ENCODE results near the gene LRIG1. TPM values are rescaled to one million over a fixed set of nuclear protein-coding genes. Genes with fewer than 3 reads are reported as not detected.

The LRIG1 gene
- total and polyA plus RNA-seq, 9 of the 15 experiments (the other 6 are each of a cell fraction or from before 2014, with no cell fraction given) = 0.05 to 0.38 (median 0.13) TPM; not detected in 3

DNA sequence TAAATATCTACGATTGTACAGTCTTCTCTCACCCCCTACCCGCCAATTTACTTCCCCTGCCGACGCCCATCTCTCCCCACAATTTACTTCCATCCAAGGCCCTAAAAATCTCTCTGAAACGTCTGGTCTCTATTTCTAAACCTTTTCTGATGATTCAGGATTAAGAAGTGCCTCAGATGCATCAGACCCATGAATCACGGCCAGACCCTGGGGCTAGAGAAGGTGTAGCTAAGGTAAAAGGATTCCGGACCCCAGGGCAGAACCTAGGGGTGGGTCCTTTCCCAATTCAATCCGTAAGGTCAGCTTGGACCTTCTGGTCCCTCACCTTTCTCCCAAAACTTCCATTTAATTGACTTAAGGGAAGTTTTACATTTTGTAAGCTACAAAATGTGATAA, 46.4 kb downstream of the LRIG1 start:
- Histone ChIP-seq H3K4me3 (no peak overlapping the region), H3K9ac (ENCODE audit: insufficient read depth in 1 of 2, low read depth in 2 of 2, low read length in 2 of 2) (no peak overlapping the region), H3K27me3 (ENCODE audit: control insufficient read depth in 2 of 2, insufficient read depth in 2 of 2, low read length in 2 of 2) (peaks cover 2 to 21% of the 10 kb centered on the region in 2 experiments; a peak in 4 of 5 replicates), H4K20me1 (replicated peaks; ENCODE audit: control insufficient read depth, insufficient read depth, low read length) (no peaks in the 10 kb centered on the region), H3K9me3 (replicated peaks; ENCODE audit: control insufficient read depth, insufficient read depth, low read depth, low read length) (no peaks in the 10 kb centered on the region), H3K4me1 (replicated peaks in 1 of 2; ENCODE audit: control insufficient read depth in 2 of 2, insufficient read depth in 2 of 2, low read length in 2 of 2) (no peaks in the 10 kb centered on the region), H2AFZ (ENCODE audit: low read depth, low read length) (no peak overlapping the region), H3K79me2 (ENCODE audit: control insufficient read depth, insufficient read depth, low read length) (no peaks in the 10 kb centered on the region), H3K9me1 (ENCODE audit: control insufficient read depth, insufficient read depth, low read length) (no peaks in the 10 kb centered on the region), H3K27ac (ENCODE audit: extremely low read depth, low read depth, low read length) (no peak overlapping the region), H3K4me2 (ENCODE audit: insufficient read depth, low read length) (no peak overlapping the region), H3K36me3 (ENCODE audit: control insufficient read depth, insufficient read depth, low read length) (no peaks in the 10 kb centered on the region)
- DNase-seq (ENCODE audit: extremely low read depth in 1 of 4, low spot score in 3 of 4) (no peak), ATAC-seq (no peak), FAIRE-seq (no peak)
- under 1% methylated on average over 7 of the region's 8 CpGs for WGBS (ENCODE audit: insufficient coverage, low coverage, missing lambda C conversion rate)
- ChIA-PET POLR2A (interaction anchor here (1.1 kb wide), 1 partner anchor 13 kb away, joined by 3 read pairs; no protein-coding TSS in a partner anchor), CTCF (ENCODE audit: low intra/inter-chr PET ratio) (no interaction called here)
- in situ Hi-C loops (cut with MboI) (no loop called here), intact Hi-C loops (cut with micrococcal nuclease) (no loop called here)
- BruUV-seq (replicated peaks) = no TSS peak
- TF ChIP-seq TCFL5 (CRISPR knock-in tag; conservative IDR thresholded peaks at IDR 0.05) (no peak), RBM14 (IDR thresholded peaks at IDR 0.05; ENCODE audit: borderline replicate concordance, insufficient read depth, low read depth, low read length) (no peak), LARP7 (IDR thresholded peaks at IDR 0.05) (no peak), ZFP1 (CRISPR knock-in tag; IDR thresholded peaks at IDR 0.05) (no peak), NFYB (IDR thresholded peaks at IDR 0.05; ENCODE audit: extremely low read depth, insufficient read length) (no peak), GTF2F1 (IDR thresholded peaks at IDR 0.05; ENCODE audit: low read depth, low read length) (no peak), CSDE1 (IDR thresholded peaks at IDR 0.05) (no peak), GTF2E2 (tag; IDR thresholded peaks at IDR 0.05) (no peak), HMGN3 (IDR thresholded peaks at IDR 0.05; ENCODE audit: borderline replicate concordance, extremely low read depth, insufficient read length, low read depth, low read length) (no peak), MED1 (CRISPR knock-in tag; IDR thresholded peaks at IDR 0.05; ENCODE audit: borderline replicate concordance) (no peak), BACH1 (tag; IDR thresholded peaks at IDR 0.05) (no peak), NEUROD1 (IDR thresholded peaks at IDR 0.05; ENCODE audit: borderline replicate concordance, low read depth, low read length, partially characterized antibody) (no peak)
- TF ChIP-seq, protein P1, sequence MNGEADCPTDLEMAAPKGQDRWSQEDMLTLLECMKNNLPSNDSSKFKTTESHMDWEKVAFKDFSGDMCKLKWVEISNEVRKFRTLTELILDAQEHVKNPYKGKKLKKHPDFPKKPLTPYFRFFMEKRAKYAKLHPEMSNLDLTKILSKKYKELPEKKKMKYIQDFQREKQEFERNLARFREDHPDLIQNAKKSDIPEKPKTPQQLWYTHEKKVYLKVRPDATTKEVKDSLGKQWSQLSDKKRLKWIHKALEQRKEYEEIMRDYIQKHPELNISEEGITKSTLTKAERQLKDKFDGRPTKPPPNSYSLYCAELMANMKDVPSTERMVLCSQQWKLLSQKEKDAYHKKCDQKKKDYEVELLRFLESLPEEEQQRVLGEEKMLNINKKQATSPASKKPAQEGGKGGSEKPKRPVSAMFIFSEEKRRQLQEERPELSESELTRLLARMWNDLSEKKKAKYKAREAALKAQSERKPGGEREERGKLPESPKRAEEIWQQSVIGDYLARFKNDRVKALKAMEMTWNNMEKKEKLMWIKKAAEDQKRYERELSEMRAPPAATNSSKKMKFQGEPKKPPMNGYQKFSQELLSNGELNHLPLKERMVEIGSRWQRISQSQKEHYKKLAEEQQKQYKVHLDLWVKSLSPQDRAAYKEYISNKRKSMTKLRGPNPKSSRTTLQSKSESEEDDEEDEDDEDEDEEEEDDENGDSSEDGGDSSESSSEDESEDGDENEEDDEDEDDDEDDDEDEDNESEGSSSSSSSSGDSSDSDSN (IDR thresholded peaks at IDR 0.05; ENCODE audit: borderline replicate concordance in 1 of 2, low read depth in 2 of 2, low read length in 2 of 2) = no peak
- TF ChIP-seq, protein P2, sequence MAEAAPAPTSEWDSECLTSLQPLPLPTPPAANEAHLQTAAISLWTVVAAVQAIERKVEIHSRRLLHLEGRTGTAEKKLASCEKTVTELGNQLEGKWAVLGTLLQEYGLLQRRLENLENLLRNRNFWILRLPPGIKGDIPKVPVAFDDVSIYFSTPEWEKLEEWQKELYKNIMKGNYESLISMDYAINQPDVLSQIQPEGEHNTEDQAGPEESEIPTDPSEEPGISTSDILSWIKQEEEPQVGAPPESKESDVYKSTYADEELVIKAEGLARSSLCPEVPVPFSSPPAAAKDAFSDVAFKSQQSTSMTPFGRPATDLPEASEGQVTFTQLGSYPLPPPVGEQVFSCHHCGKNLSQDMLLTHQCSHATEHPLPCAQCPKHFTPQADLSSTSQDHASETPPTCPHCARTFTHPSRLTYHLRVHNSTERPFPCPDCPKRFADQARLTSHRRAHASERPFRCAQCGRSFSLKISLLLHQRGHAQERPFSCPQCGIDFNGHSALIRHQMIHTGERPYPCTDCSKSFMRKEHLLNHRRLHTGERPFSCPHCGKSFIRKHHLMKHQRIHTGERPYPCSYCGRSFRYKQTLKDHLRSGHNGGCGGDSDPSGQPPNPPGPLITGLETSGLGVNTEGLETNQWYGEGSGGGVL (CRISPR knock-in tag; IDR thresholded peaks at IDR 0.05) = no peak
- TF ChIP-seq, protein P3, sequence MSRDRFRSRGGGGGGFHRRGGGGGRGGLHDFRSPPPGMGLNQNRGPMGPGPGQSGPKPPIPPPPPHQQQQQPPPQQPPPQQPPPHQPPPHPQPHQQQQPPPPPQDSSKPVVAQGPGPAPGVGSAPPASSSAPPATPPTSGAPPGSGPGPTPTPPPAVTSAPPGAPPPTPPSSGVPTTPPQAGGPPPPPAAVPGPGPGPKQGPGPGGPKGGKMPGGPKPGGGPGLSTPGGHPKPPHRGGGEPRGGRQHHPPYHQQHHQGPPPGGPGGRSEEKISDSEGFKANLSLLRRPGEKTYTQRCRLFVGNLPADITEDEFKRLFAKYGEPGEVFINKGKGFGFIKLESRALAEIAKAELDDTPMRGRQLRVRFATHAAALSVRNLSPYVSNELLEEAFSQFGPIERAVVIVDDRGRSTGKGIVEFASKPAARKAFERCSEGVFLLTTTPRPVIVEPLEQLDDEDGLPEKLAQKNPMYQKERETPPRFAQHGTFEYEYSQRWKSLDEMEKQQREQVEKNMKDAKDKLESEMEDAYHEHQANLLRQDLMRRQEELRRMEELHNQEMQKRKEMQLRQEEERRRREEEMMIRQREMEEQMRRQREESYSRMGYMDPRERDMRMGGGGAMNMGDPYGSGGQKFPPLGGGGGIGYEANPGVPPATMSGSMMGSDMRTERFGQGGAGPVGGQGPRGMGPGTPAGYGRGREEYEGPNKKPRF (IDR thresholded peaks at IDR 0.05; ENCODE audit: low read depth, low read length) = no peak
- TF ChIP-seq, protein P4, sequence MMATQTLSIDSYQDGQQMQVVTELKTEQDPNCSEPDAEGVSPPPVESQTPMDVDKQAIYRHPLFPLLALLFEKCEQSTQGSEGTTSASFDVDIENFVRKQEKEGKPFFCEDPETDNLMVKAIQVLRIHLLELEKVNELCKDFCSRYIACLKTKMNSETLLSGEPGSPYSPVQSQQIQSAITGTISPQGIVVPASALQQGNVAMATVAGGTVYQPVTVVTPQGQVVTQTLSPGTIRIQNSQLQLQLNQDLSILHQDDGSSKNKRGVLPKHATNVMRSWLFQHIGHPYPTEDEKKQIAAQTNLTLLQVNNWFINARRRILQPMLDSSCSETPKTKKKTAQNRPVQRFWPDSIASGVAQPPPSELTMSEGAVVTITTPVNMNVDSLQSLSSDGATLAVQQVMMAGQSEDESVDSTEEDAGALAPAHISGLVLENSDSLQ (IDR thresholded peaks at IDR 0.05) = no peak
